Neural crest cell (in vitro differentiated cells): Measurements from ENCODE around the gene FANCL. TPM values are rescaled to one million over a fixed set of nuclear protein-coding genes. Genes with fewer than 3 reads are reported as not detected.
"Not testable (repeated sequence)": the region's sequence is repeated elsewhere in the genome, so short reads cannot be mapped to it uniquely, and the experiment has no call there.

Experiments
- DNase-seq: peaks from one replicate; pipeline ENCODE4 v3.0.0; 2021; ENCODE audit warnings: low read depth, mixed read lengths, low spot score
- H3K27ac Mint-ChIP-seq: one replicate; pipeline ENCODE4 v1.8.0; 2021; ENCODE audit warnings: mild to moderate bottlenecking, mixed read lengths; ENCODE audit not compliant: unreplicated experiment
- H3K27me3 Mint-ChIP-seq: 2 replicates; pipeline ENCODE4 v1.8.0; 2021; ENCODE audit warnings: low read depth, mild to moderate bottlenecking, mixed read lengths
- H3K36me3 Mint-ChIP-seq: 2 replicates; pipeline ENCODE4 v1.8.0; 2021; ENCODE audit warnings: low read depth, mild to moderate bottlenecking, mixed read lengths
- H3K4me1 Mint-ChIP-seq: 2 replicates; pipeline ENCODE4 v1.8.0; 2021; ENCODE audit warnings: mixed read lengths
- H3K4me3 Mint-ChIP-seq: one replicate; pipeline ENCODE4 v1.8.0; 2021; ENCODE audit warnings: mild to moderate bottlenecking, mixed read lengths
- H3K9me3 Mint-ChIP-seq: 2 replicates; pipeline ENCODE4 v1.8.0; 2021; ENCODE audit warnings: mixed read lengths
- CTCF ChIP-seq: fragments of 200-600 bp; sonication (generic); conservative IDR thresholded peaks from 2 replicates; pipeline ENCODE4 v1.5.0; 2021; ENCODE audit warnings: antibody characterized with exemption, mild to moderate bottlenecking
- total RNA-seq: library from RNA; stranded (reverse); gene quantifications from 2 replicates; pipeline ENCODE4 v1.2.1, GENCODE V29; 2021

The FANCL gene
- total RNA-seq, 1 donor from 2014 or later, result 43.4 TPM

- H3K4me3 Mint-ChIP-seq, result no peak overlapping the region
- H3K27me3 Mint-ChIP-seq, result no peaks in the 10 kb centered on the region
- H3K36me3 Mint-ChIP-seq, result no peaks in the 10 kb centered on the region
- peaks cover 4% of the 10 kb centered on the region for H3K9me3 Mint-ChIP-seq
- H3K27ac Mint-ChIP-seq, result no peak overlapping the region
- DNase-seq, result no peak
- H3K4me1 Mint-ChIP-seq, result no peaks in the 10 kb centered on the region
- TF ChIP-seq CTCF, result no peak
Measured at GRCh38 chr2:58122540-58122939, 118.6 kb downstream of the FANCL start.

DNA sequence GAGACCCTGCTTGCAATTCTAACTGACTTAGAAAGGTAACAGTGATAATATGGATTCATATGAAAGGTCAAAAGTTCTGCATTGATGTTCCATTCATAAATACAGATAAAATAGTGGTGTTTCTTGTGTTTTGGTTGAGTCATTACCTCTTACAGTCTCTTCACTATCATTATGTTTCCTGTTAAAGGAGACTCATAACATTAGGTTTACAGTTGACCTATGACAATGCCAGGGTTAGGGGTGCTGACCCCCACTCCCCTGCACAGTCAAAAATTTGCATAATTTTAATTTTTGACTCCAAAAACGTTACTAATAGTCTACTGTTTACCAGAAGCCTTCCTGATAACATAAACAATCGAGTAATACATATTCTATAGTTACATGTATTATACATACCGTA lies 119.1 kb downstream of the FANCL start:
- Mint-ChIP-seq H3K36me3 (no peaks in the 10 kb centered on the region), H3K27me3 (no peaks in the 10 kb centered on the region), H3K27ac (no peak overlapping the region), H3K4me1 (no peaks in the 10 kb centered on the region), H3K9me3 (peaks cover 5% of the 10 kb centered on the region), H3K4me3 (no peak overlapping the region)
- no peak for TF ChIP-seq CTCF
- DNase-seq, result no peak

DNA sequence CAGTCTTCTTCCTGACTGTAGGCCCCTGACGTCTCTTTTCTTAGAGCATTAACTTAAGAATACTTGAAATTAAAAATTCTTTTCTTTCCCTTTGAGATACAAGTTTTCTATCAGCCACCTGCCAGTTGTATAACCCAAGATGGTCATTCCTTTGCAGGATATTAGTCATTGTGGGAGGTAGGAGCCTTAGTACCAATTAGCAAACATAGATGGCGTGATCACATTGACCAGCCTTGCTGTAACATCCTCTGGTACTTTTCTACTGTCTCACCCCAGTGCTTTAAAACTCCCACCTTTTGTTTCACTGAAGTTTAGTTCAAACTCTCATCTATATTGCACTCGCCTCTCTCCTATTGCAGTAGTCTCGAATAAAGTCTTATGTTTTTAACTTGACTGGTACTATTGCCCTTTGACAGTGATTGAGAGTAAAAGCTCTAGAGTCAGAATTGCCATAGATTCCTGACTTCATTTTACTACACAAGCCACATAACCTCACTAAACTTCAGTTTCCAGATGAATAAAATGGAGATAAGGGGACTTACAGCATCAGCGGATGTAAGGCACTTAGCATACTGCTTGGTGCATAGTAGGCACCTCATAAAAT lies 120.4 kb downstream of the FANCL start:
- H3K27ac Mint-ChIP-seq, result no peak overlapping the region
- H3K9me3 Mint-ChIP-seq, result peaks cover 5% of the 10 kb centered on the region
- DNase-seq, result no peak
- no peaks in the 10 kb centered on the region for H3K27me3 Mint-ChIP-seq
- H3K4me3 Mint-ChIP-seq, result no peak overlapping the region
- no peaks in the 10 kb centered on the region for H3K36me3 Mint-ChIP-seq
- no peak for TF ChIP-seq CTCF
- no peaks in the 10 kb centered on the region for H3K4me1 Mint-ChIP-seq

GRCh38 chr2:58113563-58113962 lies 127.6 kb downstream of the FANCL start:
- H3K36me3 Mint-ChIP-seq, H3K27me3 Mint-ChIP-seq, H3K9me3 Mint-ChIP-seq, DNase-seq, H3K27ac Mint-ChIP-seq, H3K4me1 Mint-ChIP-seq, H3K4me3 Mint-ChIP-seq: not testable (repeated sequence)

DNA sequence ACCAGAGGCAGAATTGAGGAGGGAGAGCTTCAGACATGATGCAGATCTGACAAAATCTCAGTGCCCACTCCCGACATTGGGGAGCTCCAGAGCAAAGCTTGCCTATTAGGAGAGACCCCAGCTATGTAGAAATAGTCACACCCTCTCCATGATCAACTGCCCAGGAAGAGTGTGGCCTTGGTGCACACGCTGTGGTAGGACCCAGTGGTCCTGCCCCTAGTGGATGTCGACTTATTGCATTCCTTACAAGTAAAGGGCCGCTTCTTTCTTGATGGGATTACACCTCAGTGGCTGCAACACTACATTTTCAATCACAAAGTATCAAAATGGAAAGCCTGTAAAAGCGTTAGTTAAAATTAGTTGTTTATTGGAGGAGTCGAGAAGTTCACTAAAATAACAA lies 130.4 kb downstream of the FANCL start:
- DNase-seq, result no peak
- Mint-ChIP-seq H3K36me3 (no peaks in the 10 kb centered on the region), H3K9me3 (no peaks in the 10 kb centered on the region), H3K27ac (no peak overlapping the region), H3K4me1 (no peaks in the 10 kb centered on the region), H3K4me3 (no peak overlapping the region), H3K27me3 (no peaks in the 10 kb centered on the region)
- peak; percentile 20 for TF ChIP-seq CTCF

DNA sequence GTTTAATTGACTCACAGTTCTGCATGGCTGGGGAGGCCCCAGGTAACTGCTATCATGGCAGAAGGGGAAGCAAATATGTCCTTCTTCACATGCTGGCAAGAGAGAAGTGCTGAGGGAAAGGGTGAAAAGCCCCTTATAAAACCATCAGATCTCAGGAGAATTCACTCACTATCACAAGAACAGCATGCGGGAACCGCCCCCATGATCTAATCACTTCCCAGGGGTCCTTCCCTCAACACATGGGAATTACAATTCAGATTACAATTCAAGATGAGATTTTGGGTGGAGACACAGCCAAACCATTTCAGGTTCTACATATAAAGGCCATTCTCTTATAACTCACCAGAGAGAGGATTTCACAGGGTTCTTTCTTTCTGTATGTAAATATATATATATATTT lies 131.6 kb downstream of the FANCL start:
- TF ChIP-seq CTCF, result no peak
- H3K9me3 Mint-ChIP-seq, result no peaks in the 10 kb centered on the region
- DNase-seq, result no peak
- no peaks in the 10 kb centered on the region for H3K27me3 Mint-ChIP-seq
- no peak overlapping the region for H3K4me3 Mint-ChIP-seq
- H3K4me1 Mint-ChIP-seq, result no peaks in the 10 kb centered on the region
- H3K27ac Mint-ChIP-seq, result no peak overlapping the region
- H3K36me3 Mint-ChIP-seq, result no peaks in the 10 kb centered on the region

Other genes with a start within 250 kb of the FANCL start
- gene VRK2, start 194.5 kb downstream of the FANCL start, total RNA-seq, result 21.4 TPM in 2 replicates